CD4-positive, alpha-beta T cell treated with Interleukin-4 for 4 hours (primary cell): ENCODE results near the gene TSPAN15.
"Not testable (repeated sequence)": the region's sequence is repeated elsewhere in the genome, so short reads cannot be mapped to it uniquely, and the experiment has no call there.

Source experiments
- DNase-seq: peaks from one replicate; pipeline ENCODE4 v3.0.0-alpha.2; 2020

The TSPAN15 gene

GRCh38 chr10:69504576-69505250 lies 53.4 kb downstream of the TSPAN15 start:
- DNase-seq: no peak

- no peak for DNase-seq
Measured at GRCh38 chr10:69505636-69506318, 54.5 kb downstream of the TSPAN15 start.

DNA sequence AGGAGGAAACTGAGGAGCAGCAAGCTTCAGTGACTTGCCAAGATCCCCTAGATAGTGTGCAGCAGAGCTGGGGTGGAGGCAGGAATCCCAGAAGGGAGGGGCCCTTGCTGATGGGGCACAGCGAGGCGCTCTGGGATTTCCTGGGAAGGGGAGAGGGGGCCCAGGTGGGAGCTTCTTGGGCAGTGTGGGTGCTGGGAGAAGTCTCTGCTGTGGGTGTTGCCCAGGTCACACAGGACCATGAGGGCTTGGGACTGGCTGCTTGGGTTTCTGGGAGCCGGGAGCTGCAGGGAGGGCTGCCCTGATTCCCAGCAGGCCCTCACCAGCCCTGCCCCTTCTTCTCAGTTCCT lies 55.2 kb downstream of the TSPAN15 start:
- DNase-seq: no peak

DNA sequence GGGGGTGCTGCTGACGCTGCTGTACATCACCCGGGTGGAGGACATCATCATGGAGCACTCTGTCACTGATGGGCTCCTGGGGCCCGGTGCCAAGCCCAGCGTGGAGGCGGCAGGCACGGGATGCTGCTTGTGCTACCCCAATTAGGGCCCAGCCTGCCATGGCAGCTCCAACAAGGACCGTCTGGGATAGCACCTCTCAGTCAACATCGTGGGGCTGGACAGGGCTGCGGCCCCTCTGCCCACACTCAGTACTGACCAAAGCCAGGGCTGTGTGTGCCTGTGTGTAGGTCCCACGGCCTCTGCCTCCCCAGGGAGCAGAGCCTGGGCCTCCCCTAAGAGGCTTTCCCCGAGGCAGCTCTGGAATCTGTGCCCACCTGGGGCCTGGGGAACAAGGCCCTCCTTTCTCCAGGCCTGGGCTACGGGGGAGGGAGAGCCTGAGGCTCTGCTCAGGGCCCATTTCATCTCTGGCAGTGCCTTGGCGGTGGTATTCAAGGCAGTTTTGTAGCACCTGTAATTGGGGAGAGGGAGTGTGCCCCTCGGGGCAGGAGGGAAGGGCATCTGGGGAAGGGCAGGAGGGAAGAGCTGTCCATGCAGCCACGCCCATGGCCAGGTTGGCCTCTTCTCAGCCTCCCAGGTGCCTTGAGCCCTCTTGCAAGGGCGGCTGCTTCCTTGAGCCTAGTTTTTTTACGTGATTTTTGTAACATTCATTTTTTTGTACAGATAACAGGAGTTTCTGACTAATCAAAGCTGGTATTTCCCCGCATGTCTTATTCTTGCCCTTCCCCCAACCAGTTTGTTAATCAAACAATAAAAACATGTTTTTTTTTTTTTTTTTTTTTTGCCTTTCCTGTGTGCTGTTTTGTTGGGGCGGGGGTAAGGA lies 55.8 kb downstream of the TSPAN15 start:
- peak; percentile 71 for DNase-seq

- no peak for DNase-seq
Measured at GRCh38 chr10:69508738-69509340, 57.6 kb downstream of the TSPAN15 start.

- DNase-seq: no peak
Measured at GRCh38 chr10:69512901-69513300, 61.6 kb downstream of the TSPAN15 start.

- DNase-seq: no peak
Measured at GRCh38 chr10:69513617-69514016, 62.4 kb downstream of the TSPAN15 start.

DNA sequence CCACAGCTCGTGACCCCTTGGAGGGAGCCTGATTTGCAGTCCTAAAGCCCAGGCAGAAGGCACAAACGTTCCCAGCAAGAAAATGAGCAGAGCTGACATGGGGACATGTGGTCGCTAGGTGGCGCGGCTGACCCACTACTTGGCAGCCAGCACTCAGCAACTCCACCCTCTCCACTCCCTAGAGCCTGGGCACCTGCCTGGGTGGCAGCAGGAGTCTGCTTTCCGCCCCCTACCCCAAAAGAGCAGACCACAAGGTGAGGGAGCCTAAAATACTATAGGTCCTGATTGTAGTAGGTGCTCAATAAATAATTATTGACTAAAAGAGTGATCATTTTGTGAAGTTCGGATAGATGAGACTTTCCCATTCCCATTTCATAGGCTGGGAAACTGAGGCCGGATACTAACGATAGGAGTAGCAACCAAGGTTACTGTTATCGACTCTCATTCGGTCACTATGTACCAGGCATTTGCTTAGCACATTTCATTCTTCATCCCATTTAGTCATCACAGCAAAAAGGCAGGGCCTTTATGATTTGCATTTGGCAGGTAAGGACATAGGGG lies 64.5 kb downstream of the TSPAN15 start:
- DNase-seq: peak; percentile 66

DNA sequence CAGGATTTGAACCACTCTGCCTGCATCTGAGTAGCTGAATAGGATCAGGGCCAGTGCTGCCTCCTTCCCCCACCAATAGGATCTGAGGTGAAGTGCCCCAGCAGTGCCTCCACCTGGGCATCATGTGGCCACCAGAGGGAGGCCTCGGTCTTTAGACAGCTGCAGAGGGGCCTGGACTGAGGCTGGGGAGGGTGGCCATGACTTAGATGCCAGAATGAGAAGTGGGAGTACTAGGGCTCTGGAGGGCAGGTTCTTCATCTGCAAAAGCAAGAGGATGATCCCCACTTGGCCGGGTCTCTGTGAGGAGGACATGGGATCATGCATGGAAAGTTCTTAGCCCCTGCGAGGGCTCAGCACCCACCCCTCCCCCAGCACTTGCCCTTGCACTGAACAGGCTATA lies 65.1 kb downstream of the TSPAN15 start:
- DNase-seq: no peak

DNA sequence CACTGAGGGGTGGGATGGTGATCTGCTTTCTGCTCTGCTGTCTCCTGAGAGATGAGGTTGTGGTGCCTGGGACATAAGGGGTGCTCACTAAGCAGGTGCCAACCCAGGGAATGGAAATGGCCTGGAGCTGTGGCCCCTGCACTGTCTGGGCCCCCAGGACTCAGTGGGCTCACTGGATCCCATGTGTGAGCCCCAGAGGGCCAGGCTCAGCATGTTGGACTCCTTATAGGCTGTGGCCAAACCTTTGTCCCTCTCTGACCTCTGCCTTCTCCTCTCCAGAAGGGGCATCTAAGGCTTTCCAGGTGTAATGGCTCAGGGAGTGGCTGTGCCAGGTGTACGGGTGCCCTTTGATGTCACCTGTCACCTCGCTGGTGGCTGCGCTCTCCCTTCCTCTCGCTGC lies 65.5 kb downstream of the TSPAN15 start:
- no peak for DNase-seq

DNA sequence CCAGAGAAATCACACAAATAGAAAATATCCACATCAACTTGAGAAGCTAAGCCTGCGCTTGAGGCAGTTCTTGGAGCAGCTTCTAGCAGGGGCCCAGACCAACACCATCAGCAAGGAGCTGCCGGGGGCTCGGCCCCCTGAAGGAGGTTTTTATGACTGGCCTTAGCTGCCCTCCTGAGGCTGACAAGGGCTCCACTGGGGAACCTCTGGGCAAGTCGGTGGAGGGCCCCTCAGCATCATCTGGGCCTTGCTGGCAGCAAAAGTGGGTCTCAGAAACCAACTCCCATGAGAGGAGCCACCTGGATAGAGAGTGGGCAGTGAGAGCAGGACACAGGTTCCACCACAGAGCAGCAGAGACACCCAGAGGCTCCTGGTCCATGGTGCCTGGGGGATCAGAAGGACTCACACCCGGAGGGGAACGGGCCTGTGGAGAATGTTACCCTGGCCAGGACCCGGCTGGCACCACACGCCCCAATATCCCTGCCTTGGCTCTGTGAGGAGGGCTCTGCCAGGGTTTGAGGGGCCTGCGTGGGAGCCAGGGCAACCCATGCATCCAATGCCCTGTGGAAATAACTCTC lies 66.1 kb downstream of the TSPAN15 start:
- no peak for DNase-seq

DNA sequence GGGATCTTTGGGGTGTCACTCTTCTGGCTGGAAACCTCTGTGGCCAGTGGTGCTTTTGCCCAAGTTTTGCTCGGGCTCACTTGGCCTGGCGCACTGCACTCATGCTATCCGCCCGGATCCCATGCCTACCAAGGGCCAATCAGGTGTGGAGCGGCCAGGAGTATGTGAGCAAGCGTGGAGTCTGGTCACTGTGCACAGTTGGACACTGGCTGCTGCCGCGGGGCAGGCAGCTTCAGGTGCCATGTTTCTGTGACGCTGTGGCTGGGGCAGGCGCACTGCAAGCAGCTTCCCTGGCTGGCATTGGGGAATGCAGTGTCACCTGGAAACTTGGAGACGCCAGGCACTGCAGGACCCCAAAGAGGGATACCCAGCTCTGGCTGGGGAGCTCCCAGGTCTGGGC lies 76.7 kb downstream of the TSPAN15 start:
- no peak for DNase-seq

DNA sequence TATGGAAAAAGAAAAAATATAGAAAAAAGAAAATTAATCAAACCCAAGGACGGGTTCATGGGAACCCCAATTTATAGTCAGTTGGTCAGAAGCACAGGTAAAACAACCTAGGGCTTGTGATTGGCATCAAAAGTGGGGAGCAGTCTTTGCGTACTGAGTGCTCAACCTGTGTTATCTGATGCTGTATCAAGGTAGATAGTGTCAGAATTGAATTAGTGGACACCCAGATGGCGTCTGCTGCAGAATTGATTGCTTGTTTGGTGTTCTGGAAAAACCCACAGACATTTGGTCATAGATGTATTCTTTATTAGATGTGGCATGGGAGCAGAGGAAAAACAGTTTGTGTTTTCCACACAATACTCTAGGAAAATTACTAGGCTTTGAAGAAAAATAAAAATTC lies 82.4 kb downstream of the TSPAN15 start:
- no peak for DNase-seq

DNA sequence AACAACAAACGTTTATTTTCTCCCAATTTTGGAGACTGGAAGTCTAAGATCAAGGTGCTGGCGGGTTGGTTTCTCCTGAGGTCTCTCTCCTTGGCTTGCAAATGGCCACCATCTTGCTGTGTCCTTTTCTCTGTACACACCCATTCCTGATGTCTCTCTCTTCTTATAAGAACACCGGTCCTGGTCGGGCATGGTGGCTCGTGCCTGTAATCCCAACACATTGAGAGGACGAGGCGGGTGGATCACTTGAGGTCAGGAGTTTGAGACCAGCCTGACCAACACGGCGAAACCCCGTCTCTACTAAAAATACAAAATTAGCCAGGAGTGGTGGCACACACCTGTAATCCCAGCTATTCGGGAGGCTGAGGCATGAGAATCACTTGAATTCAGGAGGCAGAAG lies 85.3 kb downstream of the TSPAN15 start:
- not testable (repeated sequence) for DNase-seq

GRCh38 chr10:69537449-69537848 lies 86.2 kb downstream of the TSPAN15 start:
- DNase-seq: no peak

DNA sequence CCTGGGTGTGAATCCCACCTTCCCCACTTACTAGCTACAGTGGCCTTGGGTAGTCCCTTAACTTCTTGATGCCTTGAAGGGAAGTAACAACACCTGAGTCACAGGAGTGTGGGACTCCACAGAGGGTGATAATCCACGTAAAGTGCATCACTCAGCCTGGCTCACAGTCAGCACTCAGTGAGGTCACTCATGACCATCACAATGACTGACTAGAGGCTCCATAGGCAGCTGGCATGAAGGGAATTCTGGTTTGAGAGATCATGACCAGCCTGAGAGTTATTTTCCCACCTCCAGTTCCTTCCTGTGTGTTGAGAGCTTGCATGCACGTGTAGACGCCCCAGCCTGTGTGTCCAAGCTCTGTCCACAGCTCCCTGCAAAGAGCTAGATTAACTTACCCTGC lies 87.2 kb downstream of the TSPAN15 start:
- DNase-seq: no peak

GRCh38 chr10:69541463-69541862 lies 90.2 kb downstream of the TSPAN15 start:
- DNase-seq: no peak

DNA sequence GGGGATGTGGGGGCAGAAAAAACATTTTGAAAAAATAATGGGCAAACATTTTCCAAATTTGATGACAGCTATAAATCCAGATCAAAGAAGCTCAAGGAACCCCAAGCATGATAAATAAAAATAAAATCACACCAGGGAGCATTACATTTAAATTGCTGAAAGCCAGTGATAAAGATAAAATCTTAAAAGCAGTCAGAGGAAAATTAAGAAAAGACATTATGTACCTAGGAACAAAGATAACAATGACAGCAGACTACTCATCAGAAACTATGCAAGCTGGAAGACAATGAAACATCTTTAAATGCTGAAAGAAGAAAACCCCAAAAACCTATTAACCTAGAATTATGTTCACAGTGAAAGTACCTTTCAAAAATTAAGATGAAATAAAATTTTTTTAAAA lies 98.7 kb downstream of the TSPAN15 start:
- no peak for DNase-seq

DNA sequence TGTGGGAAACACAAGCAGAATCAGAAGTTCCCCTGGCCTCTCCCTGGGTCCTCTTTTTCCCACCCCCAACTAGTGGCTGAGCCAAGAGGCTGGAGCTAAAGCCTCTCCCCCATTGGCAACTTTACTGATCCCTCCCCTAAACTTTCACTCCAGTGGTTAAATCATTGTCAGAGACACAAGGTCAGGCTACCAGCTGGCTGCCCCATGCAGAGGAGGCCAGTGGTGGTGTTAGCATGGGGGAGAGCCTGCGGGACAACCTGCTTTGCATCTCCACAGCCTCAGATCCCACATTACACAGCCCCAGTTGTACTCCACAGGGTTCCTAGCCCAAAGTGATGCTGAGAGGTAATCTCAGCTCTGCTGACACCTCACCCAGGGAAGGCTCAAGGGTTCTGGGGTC lies 101.0 kb downstream of the TSPAN15 start:
- no peak for DNase-seq

GRCh38 chr10:69553328-69553727 lies 102.1 kb downstream of the TSPAN15 start:
- DNase-seq: no peak

DNA sequence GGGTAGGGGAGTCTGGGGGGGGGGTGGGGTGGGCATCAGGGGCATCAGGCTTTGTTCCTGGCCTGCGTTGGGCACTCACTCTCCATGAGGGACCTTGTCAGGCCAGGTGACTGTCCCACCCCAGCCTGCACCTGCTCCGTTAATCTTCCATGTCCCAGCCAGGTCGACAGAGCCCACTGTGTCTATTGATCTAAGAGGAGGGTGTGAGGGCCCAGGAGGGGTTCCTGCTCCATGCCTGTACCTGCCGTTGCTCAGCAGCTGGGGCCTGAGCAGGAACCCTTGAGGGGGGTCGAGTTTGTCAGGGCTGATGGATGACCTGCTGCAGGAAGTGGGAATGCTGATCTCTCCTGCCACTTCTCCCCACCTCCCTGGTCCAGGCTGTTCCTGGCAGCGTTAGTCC lies 103.3 kb downstream of the TSPAN15 start:
- no peak for DNase-seq
